ENCODE data around the gene RSU1. TPM values are rescaled to one million over a fixed set of nuclear protein-coding genes. Genes with fewer than 3 reads are reported as not detected.

RSU1 gene
- 118 TPM for total RNA-seq (ENCODE audit: unreplicated experiment)
- long read RNA-seq, transcript RSU1-205 (8 exons, 3,639 nt) = minor isoform, 19 of 87 reads
- long read RNA-seq, transcript RSU1-201 (9 exons, 3,834 nt) = major isoform, 49 of 87 reads
- long read RNA-seq, transcript RSU1-203 (8 exons, 3,919 nt) = minor isoform, 12 of 87 reads
- long read RNA-seq, partial matches to known transcripts = 3 of 87 reads
- long read RNA-seq, other reads (novel, unspliced or antisense) = 4 of 87 reads

DNA sequence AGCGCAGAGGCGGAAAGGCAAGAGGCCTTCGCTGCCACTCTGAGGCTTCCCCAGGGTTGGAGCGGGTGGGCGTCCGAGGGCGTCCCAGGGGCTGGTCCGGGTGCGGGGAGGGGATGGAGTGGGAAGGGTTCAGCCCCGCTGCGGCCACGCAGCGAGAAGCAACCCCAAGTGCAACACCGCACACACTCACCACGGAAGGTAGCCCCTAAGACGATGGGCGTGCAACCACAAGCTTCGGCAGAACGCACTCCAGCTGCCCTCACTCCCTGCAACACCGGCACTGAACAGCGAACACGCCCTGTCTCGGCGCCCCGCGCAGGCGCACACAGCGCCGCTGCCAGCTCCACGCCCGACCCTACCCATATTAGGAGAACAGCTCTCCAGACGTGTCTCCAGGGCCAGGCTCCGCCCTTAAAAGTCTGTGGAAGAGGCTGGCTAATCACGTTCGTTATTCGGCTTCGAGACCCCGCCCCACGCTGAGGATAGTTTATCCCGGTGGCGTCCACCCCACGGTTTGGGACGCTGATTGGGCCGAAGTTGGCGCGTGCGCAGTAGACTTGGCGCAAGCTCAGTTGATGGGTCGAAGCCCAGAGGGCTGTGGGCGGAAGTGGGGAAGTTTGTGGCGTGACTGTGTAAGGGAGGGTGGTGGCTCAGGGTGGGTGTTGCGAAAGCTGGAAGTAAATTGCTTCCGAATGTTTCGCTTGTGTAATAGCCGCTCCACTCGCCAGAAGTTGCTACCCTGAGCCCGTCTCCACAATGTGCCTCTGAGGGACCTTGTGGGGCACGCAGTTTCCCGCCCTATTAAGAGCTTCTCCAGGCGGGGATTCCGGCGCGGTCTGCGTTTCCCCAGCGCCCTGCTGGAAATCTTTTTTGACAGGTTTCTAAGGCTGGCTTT is at the start of gene RSU1:
RSU1 (minus strand) TSS at position 300 of the 895 bp plus-strand sequence. CDS start 343 bp downstream, outside the sequence.
- Mint-ChIP-seq H3K9me3 (ENCODE audit: unreplicated experiment) (peaks cover 8% of the 10 kb centered on the region), H3K36me3 (ENCODE audit: low read depth, unreplicated experiment) (peaks cover 23% of the 10 kb centered on the region), H3K4me3 (ENCODE audit: unreplicated experiment) (peak within 1 kb of the TSS; percentile 98), H3K27me3 (ENCODE audit: unreplicated experiment) (peaks cover 8% of the 10 kb centered on the region), H3K27ac (ENCODE audit: unreplicated experiment) (peak within 1 kb of the TSS; percentile 95), H3K4me1 (ENCODE audit: unreplicated experiment) (peaks cover 25% of the 10 kb centered on the region)
- peak; percentile 98 for DNase-seq (ENCODE audit: low spot score)
- TF ChIP-seq CTCF (IDR thresholded peaks at IDR 0.05; ENCODE audit: unreplicated experiment) = no peak

- Mint-ChIP-seq H3K4me1 (ENCODE audit: unreplicated experiment) (peaks cover 26% of the 10 kb centered on the region), H3K36me3 (ENCODE audit: low read depth, unreplicated experiment) (peaks cover 3% of the 10 kb centered on the region), H3K4me3 (ENCODE audit: unreplicated experiment) (no peak overlapping the region), H3K27ac (ENCODE audit: unreplicated experiment) (no peak overlapping the region), H3K9me3 (ENCODE audit: unreplicated experiment) (no peaks in the 10 kb centered on the region), H3K27me3 (ENCODE audit: unreplicated experiment) (peaks cover 3% of the 10 kb centered on the region)
- no peak for TF ChIP-seq CTCF (IDR thresholded peaks at IDR 0.05; ENCODE audit: unreplicated experiment)
- no peak for DNase-seq (ENCODE audit: low spot score)
Observed at GRCh38 chr10:16866541-16867275, 49.5 kb upstream of the RSU1 start.

- DNase-seq (ENCODE audit: low spot score) = no peak
- H3K36me3 Mint-ChIP-seq (ENCODE audit: low read depth, unreplicated experiment) = peaks cover 3% of the 10 kb centered on the region
- H3K4me3 Mint-ChIP-seq (ENCODE audit: unreplicated experiment) = no peak overlapping the region
- H3K9me3 Mint-ChIP-seq (ENCODE audit: unreplicated experiment) = no peaks in the 10 kb centered on the region
- peaks cover 3% of the 10 kb centered on the region for H3K27me3 Mint-ChIP-seq (ENCODE audit: unreplicated experiment)
- H3K4me1 Mint-ChIP-seq (ENCODE audit: unreplicated experiment) = peaks cover 26% of the 10 kb centered on the region
- H3K27ac Mint-ChIP-seq (ENCODE audit: unreplicated experiment) = no peak overlapping the region
- no peak for TF ChIP-seq CTCF (IDR thresholded peaks at IDR 0.05; ENCODE audit: unreplicated experiment)
Observed at GRCh38 chr10:16865766-16866165, 48.5 kb upstream of the RSU1 start.

GRCh38 chr10:16863766-16864165 is 46.5 kb upstream of the RSU1 start:
- no peaks in the 10 kb centered on the region for H3K9me3 Mint-ChIP-seq (ENCODE audit: unreplicated experiment)

More at GRCh38 chr10:16863766-16864165, 46.5 kb upstream of the RSU1 start:
- Mint-ChIP-seq H3K27me3 (ENCODE audit: unreplicated experiment) (peaks cover 2% of the 10 kb centered on the region), H3K4me1 (ENCODE audit: unreplicated experiment) (peaks cover 21% of the 10 kb centered on the region), H3K27ac (ENCODE audit: unreplicated experiment) (peak overlapping the region; percentile 85), H3K36me3 (ENCODE audit: low read depth, unreplicated experiment) (peaks cover 3% of the 10 kb centered on the region), H3K4me3 (ENCODE audit: unreplicated experiment) (no peak overlapping the region)
- no peak for DNase-seq (ENCODE audit: low spot score)
- no peak for TF ChIP-seq CTCF (IDR thresholded peaks at IDR 0.05; ENCODE audit: unreplicated experiment)
